Uterus (tissue), 2 donors: ENCODE data around the gene IL1RAP.

Experiments
- POLR2A ChIP-seq, 2 donors: fragments of 450-650 bp; IDR thresholded peaks; one replicate each; pipeline ENCODE4 v1.6.1; 2016; ENCODE audit warnings: antibody characterized with exemption in 2 of 2, mild to moderate bottlenecking in 1 of 2, moderate library complexity in 1 of 2
- TF ChIP-seq, protein P1 (sequence below), 4 experiments: fragments of 200-600 bp in 2 of 4; fragments of 450-650 bp in 2 of 4; sonication (generic) in 2 of 4; IDR thresholded peaks; one replicate each; pipeline ENCODE4 v1.5.1; 2016 to 2019; ENCODE audit warnings: antibody characterized with exemption in 4 of 4, mild to moderate bottlenecking in 2 of 4, moderate library complexity in 1 of 4

DNA sequence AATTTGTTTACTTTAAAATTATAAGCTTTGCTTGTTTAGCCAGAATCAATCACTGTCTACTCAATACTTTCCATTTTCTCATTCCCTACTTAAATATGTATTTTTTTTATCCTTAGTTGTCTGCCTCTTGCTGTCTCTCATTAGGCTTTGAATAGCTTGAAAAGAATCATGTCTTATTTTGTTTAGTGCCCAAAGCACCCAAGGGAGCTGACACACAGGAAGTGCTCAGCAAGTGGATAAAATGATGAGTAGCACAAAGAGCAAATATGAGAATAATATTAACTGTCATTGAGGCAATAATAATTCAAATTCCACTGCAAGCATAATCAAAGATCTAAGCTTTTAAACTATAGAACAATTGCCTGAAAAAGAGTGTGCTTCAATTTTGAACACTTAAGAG lies 19.0 kb upstream of the IL1RAP start:
- TF ChIP-seq, protein P1, sequence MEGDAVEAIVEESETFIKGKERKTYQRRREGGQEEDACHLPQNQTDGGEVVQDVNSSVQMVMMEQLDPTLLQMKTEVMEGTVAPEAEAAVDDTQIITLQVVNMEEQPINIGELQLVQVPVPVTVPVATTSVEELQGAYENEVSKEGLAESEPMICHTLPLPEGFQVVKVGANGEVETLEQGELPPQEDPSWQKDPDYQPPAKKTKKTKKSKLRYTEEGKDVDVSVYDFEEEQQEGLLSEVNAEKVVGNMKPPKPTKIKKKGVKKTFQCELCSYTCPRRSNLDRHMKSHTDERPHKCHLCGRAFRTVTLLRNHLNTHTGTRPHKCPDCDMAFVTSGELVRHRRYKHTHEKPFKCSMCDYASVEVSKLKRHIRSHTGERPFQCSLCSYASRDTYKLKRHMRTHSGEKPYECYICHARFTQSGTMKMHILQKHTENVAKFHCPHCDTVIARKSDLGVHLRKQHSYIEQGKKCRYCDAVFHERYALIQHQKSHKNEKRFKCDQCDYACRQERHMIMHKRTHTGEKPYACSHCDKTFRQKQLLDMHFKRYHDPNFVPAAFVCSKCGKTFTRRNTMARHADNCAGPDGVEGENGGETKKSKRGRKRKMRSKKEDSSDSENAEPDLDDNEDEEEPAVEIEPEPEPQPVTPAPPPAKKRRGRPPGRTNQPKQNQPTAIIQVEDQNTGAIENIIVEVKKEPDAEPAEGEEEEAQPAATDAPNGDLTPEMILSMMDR (IDR thresholded peaks at IDR 0.05): no peak
- no peak for TF ChIP-seq POLR2A (IDR thresholded peaks at IDR 0.05)
